Prostate gland (tissue), 2 donors: ENCODE results near the gene EMP1.

Experiments used
- POLR2A ChIP-seq: fragments of 450-650 bp; IDR thresholded peaks from one replicate; pipeline ENCODE4 v1.6.1; 2016; ENCODE audit warnings: antibody characterized with exemption, mild to moderate bottlenecking
- POLR2AphosphoS5 ChIP-seq: sonication (generic); formaldehyde crosslinking; IDR thresholded peaks from one replicate; pipeline ENCODE4 v1.6.1; 2017; ENCODE audit warnings: antibody characterized with exemption
- TF ChIP-seq, protein P1 (sequence below), 4 experiments: fragments of 200-600 bp in 2 of 4; fragments of 450-650 bp in 2 of 4; sonication (generic) in 2 of 4; IDR thresholded peaks; 1 replicate in 3 of 4; 2 replicates in 1 of 4; pipeline ENCODE4 v1.5.1; 2016 to 2019; ENCODE audit warnings: antibody characterized with exemption in 4 of 4, mild to moderate bottlenecking in 2 of 4, moderate library complexity in 2 of 4

DNA sequence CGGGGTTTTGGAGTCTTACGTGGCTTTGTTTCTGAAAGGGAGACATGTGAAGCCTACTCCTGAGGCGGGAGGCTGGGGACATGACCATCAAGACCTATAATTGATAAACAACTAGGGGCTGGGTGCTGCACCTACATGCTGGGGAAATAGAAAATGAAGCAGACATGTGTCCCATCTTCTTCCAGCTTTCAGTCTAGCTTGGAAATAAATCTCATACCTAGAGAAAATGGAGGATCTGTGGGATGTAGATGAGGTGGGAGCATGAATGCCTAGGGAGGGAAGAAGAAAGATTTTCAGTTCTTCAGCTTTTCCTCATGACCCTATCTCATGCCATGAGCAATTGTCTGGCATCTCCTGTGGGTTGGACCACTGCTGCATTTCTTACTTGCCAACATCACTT is 22.1 kb downstream of the EMP1 start:
- TF ChIP-seq, protein P1, sequence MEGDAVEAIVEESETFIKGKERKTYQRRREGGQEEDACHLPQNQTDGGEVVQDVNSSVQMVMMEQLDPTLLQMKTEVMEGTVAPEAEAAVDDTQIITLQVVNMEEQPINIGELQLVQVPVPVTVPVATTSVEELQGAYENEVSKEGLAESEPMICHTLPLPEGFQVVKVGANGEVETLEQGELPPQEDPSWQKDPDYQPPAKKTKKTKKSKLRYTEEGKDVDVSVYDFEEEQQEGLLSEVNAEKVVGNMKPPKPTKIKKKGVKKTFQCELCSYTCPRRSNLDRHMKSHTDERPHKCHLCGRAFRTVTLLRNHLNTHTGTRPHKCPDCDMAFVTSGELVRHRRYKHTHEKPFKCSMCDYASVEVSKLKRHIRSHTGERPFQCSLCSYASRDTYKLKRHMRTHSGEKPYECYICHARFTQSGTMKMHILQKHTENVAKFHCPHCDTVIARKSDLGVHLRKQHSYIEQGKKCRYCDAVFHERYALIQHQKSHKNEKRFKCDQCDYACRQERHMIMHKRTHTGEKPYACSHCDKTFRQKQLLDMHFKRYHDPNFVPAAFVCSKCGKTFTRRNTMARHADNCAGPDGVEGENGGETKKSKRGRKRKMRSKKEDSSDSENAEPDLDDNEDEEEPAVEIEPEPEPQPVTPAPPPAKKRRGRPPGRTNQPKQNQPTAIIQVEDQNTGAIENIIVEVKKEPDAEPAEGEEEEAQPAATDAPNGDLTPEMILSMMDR (IDR thresholded peaks at IDR 0.05) = no peak
- TF ChIP-seq POLR2A (no peak), POLR2AphosphoS5 (no peak)
